ENCODE measurements around the gene NDUFB10.

- no peak for TF ChIP-seq POLR2A (IDR thresholded peaks at IDR 0.05)
- TF ChIP-seq, protein P1, sequence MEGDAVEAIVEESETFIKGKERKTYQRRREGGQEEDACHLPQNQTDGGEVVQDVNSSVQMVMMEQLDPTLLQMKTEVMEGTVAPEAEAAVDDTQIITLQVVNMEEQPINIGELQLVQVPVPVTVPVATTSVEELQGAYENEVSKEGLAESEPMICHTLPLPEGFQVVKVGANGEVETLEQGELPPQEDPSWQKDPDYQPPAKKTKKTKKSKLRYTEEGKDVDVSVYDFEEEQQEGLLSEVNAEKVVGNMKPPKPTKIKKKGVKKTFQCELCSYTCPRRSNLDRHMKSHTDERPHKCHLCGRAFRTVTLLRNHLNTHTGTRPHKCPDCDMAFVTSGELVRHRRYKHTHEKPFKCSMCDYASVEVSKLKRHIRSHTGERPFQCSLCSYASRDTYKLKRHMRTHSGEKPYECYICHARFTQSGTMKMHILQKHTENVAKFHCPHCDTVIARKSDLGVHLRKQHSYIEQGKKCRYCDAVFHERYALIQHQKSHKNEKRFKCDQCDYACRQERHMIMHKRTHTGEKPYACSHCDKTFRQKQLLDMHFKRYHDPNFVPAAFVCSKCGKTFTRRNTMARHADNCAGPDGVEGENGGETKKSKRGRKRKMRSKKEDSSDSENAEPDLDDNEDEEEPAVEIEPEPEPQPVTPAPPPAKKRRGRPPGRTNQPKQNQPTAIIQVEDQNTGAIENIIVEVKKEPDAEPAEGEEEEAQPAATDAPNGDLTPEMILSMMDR (IDR thresholded peaks at IDR 0.05), result no peak
- TF ChIP-seq EP300 (IDR thresholded peaks at IDR 0.05), result no peak
- TF ChIP-seq POLR2AphosphoS5 (IDR thresholded peaks at IDR 0.05), result no peak
Measured at GRCh38 chr16:1940273-1941161, 18.8 kb upstream of the NDUFB10 start.
